Upper lobe of left lung (tissue), 4 donors: ENCODE results near the gene CPVL.

Source experiments
- CTCF ChIP-seq, 6 experiments: fragments of 450-650 bp in 4 of 6; fragments of 200-600 bp in 2 of 6; sonication (generic) in 2 of 6; IDR thresholded peaks; one replicate each; pipeline ENCODE4 v1.5.1; 2016 to 2019; ENCODE audit warnings: antibody characterized with exemption in 6 of 6
- EP300 ChIP-seq, 4 donors: sonication (generic); formaldehyde crosslinking; IDR thresholded peaks; one replicate each; pipeline ENCODE4 v1.5.1; 2017; ENCODE audit warnings: antibody characterized with exemption in 4 of 4, control low read depth in 2 of 4

DNA sequence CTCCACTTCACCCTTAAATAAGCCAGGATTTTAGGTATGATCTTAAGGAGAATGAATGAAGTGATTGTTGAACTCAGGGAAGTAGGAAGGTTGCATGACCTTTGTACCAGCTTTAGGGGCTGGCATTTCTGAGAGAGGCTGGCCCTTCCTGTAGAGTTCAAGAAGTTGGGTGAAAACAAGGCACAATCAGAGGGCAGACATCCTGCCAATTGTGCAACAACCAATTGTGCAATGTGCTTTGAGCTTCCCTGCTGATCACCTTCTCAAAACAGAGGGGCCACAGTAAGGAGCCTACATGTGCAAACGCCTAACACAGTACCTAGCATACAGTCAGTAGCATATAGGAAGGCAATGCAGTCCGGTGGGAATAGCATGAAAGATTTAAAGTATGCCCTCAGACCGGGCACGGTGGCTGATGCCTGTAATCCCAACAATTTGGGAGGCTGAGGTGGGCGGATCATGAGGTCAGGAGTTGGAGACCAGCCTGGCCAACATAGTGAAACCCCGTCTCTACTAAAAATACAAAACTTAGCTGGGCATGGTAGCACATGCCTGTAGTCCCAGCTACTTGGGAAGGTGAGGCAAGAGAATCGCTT is 5.4 kb downstream of the CPVL start:
- TF ChIP-seq CTCF (IDR thresholded peaks at IDR 0.05), result no peak
- TF ChIP-seq EP300 (IDR thresholded peaks at IDR 0.05), result no peak
